Measurements from ENCODE around the gene EEF1AKMT4. TPM values are rescaled to one million over a fixed set of nuclear protein-coding genes. Genes with fewer than 3 reads are reported as not detected.

Gene EEF1AKMT4
- total and polyA plus RNA-seq, 4 donors: 2.1 to 13.9 (median 10.8) TPM

Small RNA genes lying within 50 kb of the gene (small RNA-seq; reads per million reads assigned to genes)
- gene MIR1224: not detected

Other genes starting within 250 kb of the EEF1AKMT4 start
- 10 to 100 TPM; 12.5 to 35.7 TPM for gene ABCC5, start 231.8 kb upstream of the EEF1AKMT4 start, total RNA-seq
- 1 to 10 TPM; 2.8 to 3.7 TPM for gene ABCC5, start 231.8 kb upstream of the EEF1AKMT4 start, polyA plus RNA-seq
- gene HTR3D, start 217.9 kb upstream of the EEF1AKMT4 start, total RNA-seq: not detected
- gene HTR3D, start 217.9 kb upstream of the EEF1AKMT4 start, polyA plus RNA-seq: not detected
- not detected for gene HTR3C, start 196.6 kb upstream of the EEF1AKMT4 start, total RNA-seq
- not detected for gene HTR3C, start 196.6 kb upstream of the EEF1AKMT4 start, polyA plus RNA-seq
- not detected for gene HTR3E, start 152.6 kb upstream of the EEF1AKMT4 start, total RNA-seq
- not detected for gene HTR3E, start 152.6 kb upstream of the EEF1AKMT4 start, polyA plus RNA-seq
- 10 to 100 TPM; 28.2 to 34.3 TPM for gene EIF2B5, start 114.3 kb upstream of the EEF1AKMT4 start, total RNA-seq
- 10 to 100 TPM; 19.0 to 20.6 TPM for gene EIF2B5, start 114.3 kb upstream of the EEF1AKMT4 start, polyA plus RNA-seq
- gene DVL3, start 94.3 kb upstream of the EEF1AKMT4 start, total RNA-seq: 10 to 100 TPM; 19.2 to 26.3 TPM
- gene DVL3, start 94.3 kb upstream of the EEF1AKMT4 start, polyA plus RNA-seq: 10 to 100 TPM in 1 of 2 donors, 1 to 10 TPM in 1; 8.6 to 15.7 TPM
- 100 to 1,000 TPM; 114 to 200 TPM for gene AP2M1, start 74.8 kb upstream of the EEF1AKMT4 start, total RNA-seq
- 100 to 1,000 TPM in 1 of 2 donors, 10 to 100 TPM in 1; 71.9 to 155 TPM for gene AP2M1, start 74.8 kb upstream of the EEF1AKMT4 start, polyA plus RNA-seq
- gene ABCF3, start 63.5 kb upstream of the EEF1AKMT4 start, total RNA-seq: 10 to 100 TPM; 28.1 to 59.2 TPM
- 10 to 100 TPM; 29.7 to 37.8 TPM for gene ABCF3, start 63.5 kb upstream of the EEF1AKMT4 start, polyA plus RNA-seq
- gene VWA5B2, start 20.1 kb upstream of the EEF1AKMT4 start, total RNA-seq: under 1 TPM; under 0.01 to 0.14 TPM
- under 1 TPM in 1 of 2 donors, not detected in 1; 0.08 TPM for gene VWA5B2, start 20.1 kb upstream of the EEF1AKMT4 start, polyA plus RNA-seq
- gene ALG3, start 710 bp upstream of the EEF1AKMT4 start, total RNA-seq: 10 to 100 TPM; 27.7 to 64.5 TPM
- gene ALG3, start 710 bp upstream of the EEF1AKMT4 start, polyA plus RNA-seq: 10 to 100 TPM; 64.4 to 78.6 TPM
- gene CAMK2N2, start 11.9 kb downstream of the EEF1AKMT4 start, total RNA-seq: not detected
- under 1 TPM in 1 of 2 donors, not detected in 1; 0.61 TPM for gene CAMK2N2, start 11.9 kb downstream of the EEF1AKMT4 start, polyA plus RNA-seq
- gene ECE2, start 26.4 kb downstream of the EEF1AKMT4 start, total RNA-seq: not detected
- not detected for gene ECE2, start 26.4 kb downstream of the EEF1AKMT4 start, polyA plus RNA-seq
- gene PSMD2, start 49.6 kb downstream of the EEF1AKMT4 start, total RNA-seq: 100 to 1,000 TPM; 200 to 213 TPM
- gene PSMD2, start 49.6 kb downstream of the EEF1AKMT4 start, polyA plus RNA-seq: 100 to 1,000 TPM in 1 of 2 donors, 10 to 100 TPM in 1; 77.5 to 122 TPM
- 100 to 1,000 TPM; 162 to 329 TPM for gene EIF4G1, start 64.9 kb downstream of the EEF1AKMT4 start, total RNA-seq
- gene EIF4G1, start 64.9 kb downstream of the EEF1AKMT4 start, polyA plus RNA-seq: 100 to 1,000 TPM; 140 to 253 TPM
- gene FAM131A, start 87.9 kb downstream of the EEF1AKMT4 start, total RNA-seq: 1 to 10 TPM; 3.5 to 5.7 TPM
- gene FAM131A, start 87.9 kb downstream of the EEF1AKMT4 start, polyA plus RNA-seq: 1 to 10 TPM in 1 of 2 donors, under 1 TPM in 1; 0.81 to 1.9 TPM
- gene CLCN2, start 111.9 kb downstream of the EEF1AKMT4 start, total RNA-seq: 1 to 10 TPM; 3.6 to 3.9 TPM
- 1 to 10 TPM; 1.1 to 1.6 TPM for gene CLCN2, start 111.9 kb downstream of the EEF1AKMT4 start, polyA plus RNA-seq
- 10 to 100 TPM; 25.7 to 55.7 TPM for gene POLR2H, start 112.0 kb downstream of the EEF1AKMT4 start, total RNA-seq
- gene POLR2H, start 112.0 kb downstream of the EEF1AKMT4 start, polyA plus RNA-seq: 10 to 100 TPM; 43.1 to 43.9 TPM
- 1 to 10 TPM; 3.9 to 6.0 TPM for gene THPO, start 128.5 kb downstream of the EEF1AKMT4 start, total RNA-seq
- 10 to 100 TPM; 11.9 to 14.4 TPM for gene THPO, start 128.5 kb downstream of the EEF1AKMT4 start, polyA plus RNA-seq
- 10 to 100 TPM; 21.7 to 66.4 TPM for gene CHRD, start 130.4 kb downstream of the EEF1AKMT4 start, total RNA-seq
- 10 to 100 TPM in 1 of 2 donors, 1 to 10 TPM in 1; 9.2 to 48.1 TPM for gene CHRD, start 130.4 kb downstream of the EEF1AKMT4 start, polyA plus RNA-seq